GM19099 (cell line): ENCODE data around the gene NLRP3.

Source experiments
- POLR2A ChIP-seq: IDR thresholded peaks from 3 replicates; pipeline ENCODE4 v1.6.1; 2011; ENCODE audit warnings: low read depth; ENCODE audit not compliant: insufficient read length; ENCODE audit errors: extremely low read depth

Gene NLRP3

GRCh38 chr1:247387096-247387495 lies 28.9 kb upstream of the NLRP3 start:
- TF ChIP-seq POLR2A = no peak

- TF ChIP-seq POLR2A = no peak
Observed at GRCh38 chr1:247387565-247387964, 28.4 kb upstream of the NLRP3 start.

- TF ChIP-seq POLR2A = no peak
Observed at GRCh38 chr1:247390116-247390791, 25.7 kb upstream of the NLRP3 start.

GRCh38 chr1:247390996-247391395 lies 25.0 kb upstream of the NLRP3 start:
- TF ChIP-seq POLR2A = no peak

- TF ChIP-seq POLR2A = no peak
Observed at GRCh38 chr1:247392088-247392487, 23.9 kb upstream of the NLRP3 start.

GRCh38 chr1:247400685-247401084 lies 15.3 kb upstream of the NLRP3 start:
- no peak for TF ChIP-seq POLR2A

- TF ChIP-seq POLR2A = no peak
Observed at GRCh38 chr1:247401310-247402119, 14.5 kb upstream of the NLRP3 start.

GRCh38 chr1:247402120-247402675 lies 13.8 kb upstream of the NLRP3 start:
- TF ChIP-seq POLR2A = no peak

- TF ChIP-seq POLR2A = no peak
Observed at GRCh38 chr1:247406014-247406656, 9.8 kb upstream of the NLRP3 start.

GRCh38 chr1:247407180-247407616 lies 8.8 kb upstream of the NLRP3 start:
- TF ChIP-seq POLR2A = no peak

GRCh38 chr1:247408100-247408499 lies 7.9 kb upstream of the NLRP3 start:
- TF ChIP-seq POLR2A = no peak

- TF ChIP-seq POLR2A = no peak
Observed at GRCh38 chr1:247409869-247410544, 6.0 kb upstream of the NLRP3 start.

- TF ChIP-seq POLR2A = no peak
Observed at GRCh38 chr1:247411621-247412327, 4.2 kb upstream of the NLRP3 start.

- no peak for TF ChIP-seq POLR2A
Observed at GRCh38 chr1:247417831-247418230, 1.9 kb downstream of the NLRP3 start.
